Activated CD8-positive, alpha-beta T cell treated with anti-CD3 and anti-CD28 coated beads for 36 hours (primary cell): ENCODE data around the gene AURKAIP1. TPM values are rescaled to one million over a fixed set of nuclear protein-coding genes. Genes with fewer than 3 reads are reported as not detected.

Source experiments
- ATAC-seq: fragments of 200-7000 bp; cut with Tn5 transposase; one replicate; pipeline ENCODE4 v1.10.0; 2021; ENCODE audit warnings: mild to moderate bottlenecking, moderate library complexity
- CTCF ChIA-PET: fragments of 350-600 bp; sonication (Branson Sonifier 250); formaldehyde crosslinking; loops from one replicate; lab custom pipeline; 2021; ENCODE audit warnings: antibody characterized with exemption; lab: Charles Lee
- POLR2A ChIA-PET: fragments of 350-600 bp; sonication (Branson Sonifier 250); formaldehyde crosslinking; loops from one replicate; lab custom pipeline; 2021; ENCODE audit warnings: antibody characterized with exemption; lab: Charles Lee
- DNase-seq: peaks from one replicate; pipeline ENCODE4 v3.0.0-alpha.2; 2020
- H3K27ac Mint-ChIP-seq: one replicate; pipeline ENCODE4 v1.8.0; 2021; ENCODE audit warnings: mild to moderate bottlenecking, mixed read lengths
- H3K27me3 Mint-ChIP-seq: one replicate; pipeline ENCODE4 v1.8.0; 2021; ENCODE audit warnings: mixed read lengths
- H3K36me3 Mint-ChIP-seq: one replicate; pipeline ENCODE4 v1.8.0; 2021; ENCODE audit warnings: low read depth, mixed read lengths
- H3K4me1 Mint-ChIP-seq: one replicate; pipeline ENCODE4 v1.8.0; 2021; ENCODE audit warnings: low read depth, mixed read lengths
- H3K4me3 Mint-ChIP-seq: one replicate; pipeline ENCODE4 v1.8.0; 2021; ENCODE audit warnings: mild to moderate bottlenecking, moderate library complexity, mixed read lengths
- H3K9me3 Mint-ChIP-seq: one replicate; pipeline ENCODE4 v1.8.0; 2021; ENCODE audit warnings: mixed read lengths
- intact Hi-C: fragments of 100-400 bp; cut with micrococcal nuclease; formaldehyde crosslinking; loops from one replicate; pipeline ENCODE4 v1.10.0; 2022
- total RNA-seq, 2 experiments: library from RNA; stranded (reverse); gene quantifications; one replicate each; pipeline ENCODE4 v1.2.3, GENCODE V29; 2021
- TF ChIP-seq, protein P1 (sequence below): fragments of 200-600 bp; IDR thresholded peaks from one replicate; pipeline ENCODE4 v1.8.0; 2022; ENCODE audit warnings: antibody characterized with exemption, mild to moderate bottlenecking

The AURKAIP1 gene
- total RNA-seq, 2 experiments from 2014 or later = 127 TPM

DNA sequence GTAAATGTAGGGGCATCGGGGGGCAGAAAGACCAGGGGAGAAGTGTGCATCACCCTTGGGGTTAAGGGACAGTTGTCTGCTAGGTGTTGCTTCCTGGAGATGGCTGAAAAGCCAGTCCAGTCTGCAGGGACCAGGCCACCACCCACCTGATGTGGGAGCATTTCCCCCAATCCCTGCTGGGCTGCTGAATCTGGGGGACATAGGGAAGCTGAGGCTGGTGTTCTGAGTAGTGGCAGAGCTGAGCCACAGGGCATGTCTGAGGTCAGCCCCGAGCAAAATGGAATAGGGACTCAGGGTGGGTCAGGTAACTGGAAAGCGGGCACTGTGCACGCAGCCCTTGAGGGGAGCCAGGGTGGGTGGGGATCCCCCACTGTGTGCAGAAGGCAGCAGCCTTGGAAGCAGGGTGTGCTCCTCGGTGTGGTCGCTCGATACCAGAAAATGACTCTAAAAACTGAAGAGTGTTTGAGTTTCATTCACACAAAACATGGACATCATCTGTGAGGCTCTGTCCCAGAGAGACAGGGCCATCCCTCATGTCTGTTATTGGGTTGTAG lies 26.5 kb upstream of the AURKAIP1 start:
- TF ChIP-seq, protein P1, sequence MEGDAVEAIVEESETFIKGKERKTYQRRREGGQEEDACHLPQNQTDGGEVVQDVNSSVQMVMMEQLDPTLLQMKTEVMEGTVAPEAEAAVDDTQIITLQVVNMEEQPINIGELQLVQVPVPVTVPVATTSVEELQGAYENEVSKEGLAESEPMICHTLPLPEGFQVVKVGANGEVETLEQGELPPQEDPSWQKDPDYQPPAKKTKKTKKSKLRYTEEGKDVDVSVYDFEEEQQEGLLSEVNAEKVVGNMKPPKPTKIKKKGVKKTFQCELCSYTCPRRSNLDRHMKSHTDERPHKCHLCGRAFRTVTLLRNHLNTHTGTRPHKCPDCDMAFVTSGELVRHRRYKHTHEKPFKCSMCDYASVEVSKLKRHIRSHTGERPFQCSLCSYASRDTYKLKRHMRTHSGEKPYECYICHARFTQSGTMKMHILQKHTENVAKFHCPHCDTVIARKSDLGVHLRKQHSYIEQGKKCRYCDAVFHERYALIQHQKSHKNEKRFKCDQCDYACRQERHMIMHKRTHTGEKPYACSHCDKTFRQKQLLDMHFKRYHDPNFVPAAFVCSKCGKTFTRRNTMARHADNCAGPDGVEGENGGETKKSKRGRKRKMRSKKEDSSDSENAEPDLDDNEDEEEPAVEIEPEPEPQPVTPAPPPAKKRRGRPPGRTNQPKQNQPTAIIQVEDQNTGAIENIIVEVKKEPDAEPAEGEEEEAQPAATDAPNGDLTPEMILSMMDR = no peak
- Mint-ChIP-seq H3K27me3 (no peaks in the 10 kb centered on the region), H3K36me3 (peaks cover 71% of the 10 kb centered on the region), H3K9me3 (no peaks in the 10 kb centered on the region), H3K4me1 (peaks cover 57% of the 10 kb centered on the region), H3K27ac (peak overlapping the region; percentile 88), H3K4me3 (peak overlapping the region; percentile 93)
- intact Hi-C loops = no loop called here
- CTCF ChIA-PET = interaction anchor here (1.0 kb wide), 2 partner anchors 30 to 92 kb away, joined by 3 read pairs; no protein-coding TSS in a partner anchor
- DNase-seq = no peak
- POLR2A ChIA-PET = interaction anchor here (0.7 to 4.9 kb wide), 6 partner anchors 9 to 150 kb away, joined by 3 to 48 read pairs (median 4); partner anchors contain the start of gene AURKAIP1
- no peak for ATAC-seq

DNA sequence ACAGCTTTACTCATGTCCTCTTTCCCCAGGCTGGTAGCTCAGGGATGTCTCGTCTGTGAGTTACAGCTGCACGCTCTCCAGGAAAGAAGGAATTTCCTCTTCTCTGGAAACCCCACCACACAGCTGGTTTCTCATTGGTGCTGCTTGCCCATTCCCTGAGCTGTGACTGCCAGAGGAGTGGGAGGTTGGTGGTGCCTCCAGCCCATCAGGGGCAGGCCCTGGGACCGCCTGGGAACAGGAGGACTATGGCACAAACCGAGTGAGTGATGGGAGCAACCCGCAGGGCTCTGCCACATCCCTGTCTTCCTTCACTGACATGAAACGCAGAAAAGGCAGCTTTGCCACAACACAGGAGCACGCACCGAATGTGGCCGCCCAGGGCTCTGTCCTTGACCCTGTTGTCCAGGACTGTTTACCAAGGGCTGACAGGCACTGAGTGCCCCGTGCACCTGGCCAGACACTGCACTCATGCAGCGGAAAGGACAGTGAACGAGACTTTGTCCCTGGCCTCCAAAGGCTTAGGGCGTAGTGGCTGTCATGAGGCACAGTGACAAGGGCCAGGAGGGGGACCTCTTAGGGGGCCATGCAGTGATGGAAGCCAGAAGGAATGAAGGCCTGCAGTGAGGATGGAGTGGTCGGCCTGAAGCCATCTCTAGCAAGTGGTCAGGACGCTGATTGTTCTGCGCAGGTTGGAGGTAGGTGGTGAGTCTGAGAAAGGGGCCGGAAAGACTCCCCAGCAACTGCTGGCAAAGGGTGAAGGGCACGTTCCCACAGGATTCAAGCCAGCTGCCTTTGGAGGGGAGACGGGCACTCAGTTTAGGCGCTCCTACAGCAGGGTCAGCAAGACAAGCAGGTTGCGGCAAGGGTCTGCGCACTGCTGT lies 25.8 kb upstream of the AURKAIP1 start:
- H3K27ac Mint-ChIP-seq = peak overlapping the region; percentile 88
- ChIA-PET POLR2A (interaction anchor here (0.7 to 4.9 kb wide), 13 partner anchors 9 to 230 kb away, joined by 3 to 48 read pairs (median 4); partner anchors contain the start of genes AURKAIP1 and VWA1), CTCF (interaction anchor here (1.0 to 2.1 kb wide), 3 partner anchors 15 to 33 kb away, joined by 3 to 12 read pairs (median 4); partner anchors contain the start of gene AURKAIP1)
- intact Hi-C loops = no loop called here
- no peak for ATAC-seq
- no peaks in the 10 kb centered on the region for H3K27me3 Mint-ChIP-seq
- H3K4me3 Mint-ChIP-seq = peak overlapping the region; percentile 93
- peaks cover 64% of the 10 kb centered on the region for H3K36me3 Mint-ChIP-seq
- TF ChIP-seq, protein P1 = no peak
- DNase-seq = no peak
- H3K4me1 Mint-ChIP-seq = peaks cover 53% of the 10 kb centered on the region
- H3K9me3 Mint-ChIP-seq = no peaks in the 10 kb centered on the region

DNA sequence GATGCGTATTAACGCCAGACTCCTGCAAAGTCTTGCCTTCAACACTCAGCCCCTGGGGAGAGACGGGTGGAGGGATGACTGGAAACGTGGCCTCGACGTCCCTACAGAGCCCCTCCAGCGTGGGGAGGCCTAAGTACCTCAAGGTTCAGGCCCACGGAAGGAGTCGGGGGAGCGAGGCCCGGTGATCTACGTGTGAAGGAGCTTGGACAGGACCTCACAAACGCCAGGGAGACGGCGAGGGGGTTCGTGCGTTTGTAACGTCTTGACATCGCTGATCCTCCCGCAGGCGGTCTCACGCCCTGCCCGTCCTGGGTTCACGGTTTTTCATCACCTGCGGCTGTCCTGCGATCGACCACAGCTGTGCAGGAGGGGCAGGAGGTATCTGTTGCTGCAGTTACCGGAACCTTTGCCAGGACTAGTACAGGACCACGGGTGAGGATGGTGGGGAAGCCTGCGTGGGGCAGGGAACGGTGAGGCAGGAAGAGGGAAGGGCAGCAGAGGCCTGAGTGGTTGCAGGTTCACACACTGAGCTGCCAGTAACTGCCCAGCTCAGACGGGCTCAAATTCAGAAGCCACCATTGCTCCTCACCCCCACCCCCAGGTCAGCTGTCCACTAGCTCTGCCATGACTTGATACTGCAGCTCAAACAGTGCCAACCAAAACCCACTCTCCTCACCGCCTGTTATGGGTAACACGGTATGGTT lies 25.0 kb upstream of the AURKAIP1 start:
- peak overlapping the region; percentile 93 for H3K4me3 Mint-ChIP-seq
- peaks cover 51% of the 10 kb centered on the region for H3K4me1 Mint-ChIP-seq
- TF ChIP-seq, protein P1 = no peak
- ATAC-seq (no peak), DNase-seq (peak; percentile 31)
- H3K36me3 Mint-ChIP-seq = peaks cover 64% of the 10 kb centered on the region
- H3K27me3 Mint-ChIP-seq = no peaks in the 10 kb centered on the region
- intact Hi-C loops = no loop called here
- ChIA-PET CTCF (interaction anchor here (1.0 to 2.1 kb wide), 7 partner anchors 11 to 105 kb away, joined by 3 to 12 read pairs (median 6); partner anchors contain the start of gene AURKAIP1), POLR2A (interaction anchor here (0.5 to 4.9 kb wide), 17 partner anchors 7 to 319 kb away, joined by 3 to 48 read pairs (median 4); partner anchors contain the start of genes AURKAIP1, MRPL20 and VWA1)
- H3K9me3 Mint-ChIP-seq = no peaks in the 10 kb centered on the region
- H3K27ac Mint-ChIP-seq = peak overlapping the region; percentile 88

DNA sequence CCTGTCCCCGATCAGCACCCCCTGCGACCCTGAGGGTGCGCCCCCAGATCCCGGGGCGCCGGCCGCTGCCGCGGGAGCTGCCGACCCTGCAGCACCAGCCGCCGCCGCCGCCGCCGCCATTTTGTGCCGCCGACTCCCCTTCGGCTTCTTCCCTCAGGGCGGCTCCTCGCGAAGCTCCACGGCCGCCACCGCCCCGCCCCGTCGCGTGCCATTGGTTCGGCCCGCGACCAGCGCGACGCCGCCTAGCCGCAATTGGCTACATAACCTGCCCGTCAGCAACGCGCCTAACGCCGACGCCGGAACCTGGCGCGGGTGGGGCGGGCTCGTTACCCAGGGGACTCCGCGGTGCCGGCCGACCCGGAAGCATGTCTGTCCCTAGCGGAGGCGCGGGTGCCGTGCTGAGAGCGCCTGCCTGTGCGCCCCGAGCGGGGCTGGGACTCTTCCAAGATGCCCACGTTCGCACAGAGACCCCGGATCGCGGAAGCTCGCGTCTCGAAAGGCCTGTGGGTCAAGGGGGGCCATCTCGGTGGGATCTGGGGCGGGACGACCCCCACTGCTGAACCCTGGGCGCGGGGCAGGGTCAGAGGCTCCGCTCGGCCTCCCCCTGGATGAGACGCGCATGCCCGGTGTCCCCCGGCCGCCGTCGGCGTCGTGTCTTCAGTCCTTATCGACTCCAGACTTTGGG lies 24.3 kb upstream of the AURKAIP1 start, which contains the start of gene CCNL2:
Gene CCNL2 (minus strand): TSS at position 149 of the 685 bp plus-strand sequence. CDS start 29 bp downstream, at position 120.
- TF ChIP-seq, protein P1 = peak; percentile 54
- no peaks in the 10 kb centered on the region for H3K27me3 Mint-ChIP-seq
- intact Hi-C loops = no loop called here
- no peaks in the 10 kb centered on the region for H3K9me3 Mint-ChIP-seq
- DNase-seq (peak; percentile 99), ATAC-seq (peak; percentile 97)
- H3K27ac Mint-ChIP-seq = peak within 1 kb of the TSS; percentile 90
- POLR2A ChIA-PET = interaction anchor here (0.6 to 4.9 kb wide), 16 partner anchors 8 to 232 kb away, joined by 3 to 48 read pairs (median 4); partner anchors contain the start of genes AURKAIP1, MRPL20 and VWA1
- CTCF ChIA-PET = interaction anchor here (0.6 to 2.2 kb wide), 11 partner anchors 9 to 386 kb away, joined by 3 to 12 read pairs (median 6); partner anchors contain the start of genes AURKAIP1 and ISG15
- H3K4me3 Mint-ChIP-seq = peak within 1 kb of the TSS; percentile 93
- peaks cover 62% of the 10 kb centered on the region for H3K36me3 Mint-ChIP-seq
- peaks cover 48% of the 10 kb centered on the region for H3K4me1 Mint-ChIP-seq
